Choroid plexus epithelial cell (primary cell): ENCODE results near the gene MELK.

ENCODE experiments used
- DNase-seq: peaks from one replicate; pipeline ENCODE4 v3.0.0-alpha.2; 2010; ENCODE audit warnings: low read depth
- H3K4me3 ChIP-seq: 2 replicates; pipeline ENCODE4 v1.5.1; 2011; ENCODE audit warnings: low read depth, mild to moderate bottlenecking, control low read depth, low read length, moderate library complexity
- CTCF ChIP-seq: conservative IDR thresholded peaks from 2 replicates; pipeline ENCODE4 v1.5.1; 2011; ENCODE audit warnings: low read depth, mild to moderate bottlenecking, control low read depth, inconsistent platforms, low read length, moderate library complexity

The MELK gene

GRCh38 chr9:36686471-36686870, 113.8 kb downstream of the MELK start:
- TF ChIP-seq CTCF = no peak
- no peak overlapping the region for H3K4me3 ChIP-seq
- DNase-seq = no peak

GRCh38 chr9:36690412-36691168, 117.9 kb downstream of the MELK start:
- no peak for DNase-seq
- no peak for TF ChIP-seq CTCF
- H3K4me3 ChIP-seq = no peak overlapping the region

- peak; percentile 3 for DNase-seq
- no peak overlapping the region for H3K4me3 ChIP-seq
- no peak for TF ChIP-seq CTCF
These were observed 119.0 kb downstream of the MELK start for GRCh38 chr9:36691671-36692070.

GRCh38 chr9:36698984-36699383, 126.3 kb downstream of the MELK start:
- no peak for DNase-seq
- TF ChIP-seq CTCF = no peak
- no peak overlapping the region for H3K4me3 ChIP-seq

GRCh38 chr9:36704148-36704547, 131.5 kb downstream of the MELK start:
- no peak for DNase-seq
- TF ChIP-seq CTCF = no peak
- no peak overlapping the region for H3K4me3 ChIP-seq

GRCh38 chr9:36713515-36714490, 141.1 kb downstream of the MELK start:
- TF ChIP-seq CTCF = no peak
- DNase-seq = no peak
- H3K4me3 ChIP-seq = no peak overlapping the region

GRCh38 chr9:36716496-36716895, 143.8 kb downstream of the MELK start:
- H3K4me3 ChIP-seq = no peak overlapping the region
- no peak for TF ChIP-seq CTCF
- peak; percentile 43 for DNase-seq
